HG02763 (cell line): ENCODE measurements around the gene PLPP4.

Source experiments
- ATAC-seq: cut with Tn5 transposase; IDR thresholded peaks from one replicate; pipeline ENCODE4 v1.9.1; 2021; ENCODE audit warnings: mild to moderate bottlenecking, moderate library complexity; ENCODE audit not compliant: unreplicated experiment

Gene PLPP4

GRCh38 chr10:120573355-120573754 is 116.3 kb downstream of the PLPP4 start:
- ATAC-seq: no peak

DNA sequence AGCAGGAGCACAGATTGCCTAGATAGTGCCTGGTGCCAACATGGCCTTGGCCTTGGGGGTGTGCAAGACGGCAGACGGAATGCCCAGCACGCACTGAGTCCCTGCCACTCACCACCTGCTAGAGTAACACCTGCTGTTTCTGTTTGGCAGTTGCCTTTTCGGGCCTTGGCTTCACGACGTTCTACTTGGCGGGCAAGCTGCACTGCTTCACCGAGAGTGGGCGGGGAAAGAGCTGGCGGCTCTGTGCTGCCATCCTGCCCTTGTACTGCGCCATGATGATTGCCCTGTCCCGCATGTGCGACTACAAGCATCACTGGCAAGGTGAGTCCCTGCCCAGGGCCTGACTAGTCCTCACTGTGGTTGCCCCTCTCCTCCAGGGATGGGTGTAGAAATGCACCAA is 118.0 kb downstream of the PLPP4 start:
- ATAC-seq: no peak

DNA sequence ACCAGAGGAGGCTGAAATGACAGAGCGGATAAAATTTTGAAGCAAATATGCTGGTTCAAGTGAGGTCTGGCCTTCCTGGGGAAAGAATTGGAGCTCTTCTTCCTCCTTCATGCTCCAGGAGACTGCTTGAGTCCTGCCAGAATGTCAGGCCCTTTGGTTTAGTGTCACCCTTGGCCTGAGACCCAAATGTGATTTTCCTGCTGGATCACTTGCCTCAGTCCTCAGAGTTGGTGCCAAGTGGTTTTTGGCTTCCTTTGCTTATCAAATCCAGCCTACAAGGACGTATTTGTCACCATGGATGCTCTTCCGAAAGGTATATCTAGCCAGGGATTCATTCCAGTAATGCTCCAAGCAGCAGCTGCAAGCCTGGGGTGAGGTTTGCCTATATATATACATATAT is 118.4 kb downstream of the PLPP4 start:
- ATAC-seq: no peak

GRCh38 chr10:120578134-120578533 is 121.1 kb downstream of the PLPP4 start:
- ATAC-seq: no peak

DNA sequence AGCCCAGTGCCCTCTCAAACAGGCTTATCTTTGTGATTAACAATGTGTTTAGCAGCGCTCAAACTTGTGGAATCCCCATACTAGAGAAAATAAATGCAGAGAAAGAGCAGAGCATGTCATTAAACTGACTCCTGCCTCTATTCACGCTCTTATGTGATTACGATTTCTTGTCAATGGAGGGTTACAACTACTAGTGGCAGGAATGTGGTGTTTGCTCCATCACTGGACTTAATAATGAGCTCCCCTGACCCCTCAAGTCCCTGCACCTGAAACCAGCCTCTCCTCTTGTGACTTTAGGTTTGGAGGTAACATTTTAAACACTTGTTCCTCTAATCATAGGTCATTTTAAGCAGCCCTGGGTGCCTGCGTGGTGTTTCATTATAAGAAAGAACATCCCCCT is 121.9 kb downstream of the PLPP4 start:
- ATAC-seq: no peak

DNA sequence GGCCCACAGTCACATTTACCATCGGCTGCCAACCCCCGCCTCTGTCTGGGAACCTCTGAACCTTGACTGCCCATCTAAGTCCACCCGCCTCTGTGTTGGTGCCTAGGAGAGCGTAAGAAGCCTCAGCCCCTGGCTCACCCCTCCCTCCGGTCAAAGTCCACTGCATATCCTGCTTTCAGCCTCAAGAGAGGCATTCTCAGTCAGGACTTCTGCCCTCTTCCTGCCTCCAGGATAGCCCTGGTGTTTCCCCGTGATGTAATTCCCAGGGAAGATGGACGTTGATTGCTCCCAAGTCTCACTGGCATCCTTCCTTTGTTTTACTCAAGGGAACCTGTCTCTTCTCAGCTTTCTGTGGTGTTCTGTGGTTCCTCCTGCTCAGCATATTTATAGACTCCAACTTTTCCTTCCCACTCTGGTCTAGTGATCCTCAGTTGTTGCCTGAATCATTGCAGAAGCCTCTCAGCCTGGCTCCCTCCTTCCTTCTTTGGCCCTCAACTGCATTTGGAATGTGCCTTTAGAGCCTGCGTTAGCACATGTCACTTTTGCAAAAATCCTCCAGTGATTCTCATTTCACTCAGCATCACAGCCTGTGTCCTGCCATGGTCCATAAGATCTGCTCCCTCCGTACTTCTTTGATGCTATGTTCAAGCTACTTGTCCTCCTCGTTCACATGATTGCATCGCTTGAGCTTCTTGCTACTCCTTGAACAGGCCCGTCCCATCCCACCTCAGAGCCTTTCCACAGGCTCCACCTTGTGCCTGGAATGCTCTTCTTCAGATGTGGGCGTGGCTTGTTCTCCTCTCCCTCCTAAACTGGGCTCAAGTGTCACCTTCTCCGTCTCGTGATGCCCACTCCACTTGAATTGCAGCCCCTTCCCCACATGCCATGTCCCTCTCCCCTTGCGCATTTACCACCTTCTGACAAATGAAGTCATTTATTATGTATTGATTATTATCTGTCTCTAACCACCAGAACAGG is 124.2 kb downstream of the PLPP4 start:
- no peak for ATAC-seq

DNA sequence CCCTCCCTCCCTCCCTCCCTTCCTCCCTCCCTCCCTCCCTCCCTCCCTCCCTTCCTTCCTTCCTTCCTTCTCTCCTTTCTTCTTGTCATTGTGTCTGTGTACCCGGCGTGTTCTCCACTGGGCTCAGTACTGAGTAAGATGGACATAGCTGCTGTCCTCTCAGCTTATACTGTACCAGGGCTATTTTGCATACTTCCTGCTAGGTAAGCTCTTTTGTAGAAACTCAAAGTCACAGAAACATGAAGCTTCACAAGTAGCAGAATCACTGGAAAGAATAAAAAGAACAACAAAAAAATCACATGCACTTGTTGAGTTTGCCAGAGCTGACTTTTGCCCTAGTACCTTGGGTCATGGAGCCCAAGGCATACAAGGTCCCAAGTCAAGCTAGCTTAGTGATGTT is 125.7 kb downstream of the PLPP4 start:
- no peak for ATAC-seq

DNA sequence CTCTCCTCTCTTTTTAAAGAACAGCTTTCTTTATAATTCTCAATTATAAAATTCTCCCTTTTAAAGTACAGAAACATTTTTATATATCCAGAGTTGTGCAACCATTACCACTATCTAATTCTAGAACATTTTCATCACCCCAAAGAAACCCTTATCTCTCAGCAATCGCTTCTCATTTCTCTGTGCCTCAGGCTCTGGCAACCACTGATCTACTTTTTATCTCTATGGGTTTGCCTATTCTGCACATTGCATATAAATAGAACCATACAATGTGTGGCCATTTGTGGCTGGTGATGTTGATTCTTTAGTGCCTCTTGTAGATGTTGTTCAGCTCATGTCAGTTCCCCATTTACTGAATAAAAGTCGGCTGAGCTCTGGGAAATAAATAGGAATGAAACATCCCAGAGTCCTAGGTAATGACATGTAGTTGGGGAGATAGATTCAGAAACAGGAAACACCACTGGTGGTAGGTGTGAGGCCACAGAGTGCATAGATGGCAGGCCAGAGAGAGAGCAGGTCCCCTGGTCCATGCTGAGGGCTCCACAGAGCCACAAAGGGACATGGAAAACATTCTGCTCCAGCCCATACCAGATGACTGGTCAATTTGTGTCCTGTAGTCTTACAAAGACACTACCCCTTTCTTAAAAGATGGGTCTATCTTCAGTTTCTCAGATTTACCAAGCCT is 126.5 kb downstream of the PLPP4 start:
- ATAC-seq: no peak

DNA sequence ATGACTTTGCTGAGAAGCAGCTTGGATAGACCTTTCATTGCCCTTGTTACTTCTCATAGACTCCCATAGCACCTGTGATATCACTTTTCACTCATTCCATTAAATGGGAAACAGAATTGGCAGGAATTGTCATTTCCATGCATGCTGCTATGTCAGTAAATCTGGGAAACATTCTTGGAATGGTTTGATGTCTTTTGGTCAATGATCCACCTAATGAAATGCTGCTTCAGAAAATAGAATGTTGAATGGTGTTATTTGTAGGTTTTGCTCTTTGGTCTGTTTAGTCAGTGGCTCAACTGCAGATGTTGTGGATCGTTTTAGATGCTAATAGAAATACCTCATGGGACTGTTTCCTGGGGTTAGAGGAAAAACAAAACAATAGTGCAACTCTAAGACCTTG is 127.8 kb downstream of the PLPP4 start:
- no peak for ATAC-seq

DNA sequence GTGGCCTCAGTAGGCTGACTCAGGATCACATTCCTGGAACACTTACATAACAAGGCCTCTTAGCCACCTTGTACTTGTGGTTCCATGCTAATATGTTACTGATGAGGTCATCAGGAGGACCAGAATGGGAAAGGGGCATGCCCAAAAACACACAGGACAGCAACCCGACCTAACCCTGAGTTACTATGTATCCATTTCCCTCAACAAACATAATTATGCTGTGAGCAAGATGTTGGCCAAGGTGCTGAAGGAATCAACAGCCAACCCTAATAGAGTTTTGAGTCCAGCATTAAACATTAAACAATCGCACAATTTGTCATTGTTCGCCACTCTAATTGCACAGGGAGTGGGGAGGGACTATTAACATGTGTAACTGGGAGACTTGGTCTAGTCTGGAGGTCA is 129.4 kb downstream of the PLPP4 start:
- ATAC-seq: no peak

- ATAC-seq: no peak
These were observed 130.0 kb downstream of the PLPP4 start for GRCh38 chr10:120587061-120587460.

GRCh38 chr10:120588311-120588710 is 131.3 kb downstream of the PLPP4 start:
- no peak for ATAC-seq

DNA sequence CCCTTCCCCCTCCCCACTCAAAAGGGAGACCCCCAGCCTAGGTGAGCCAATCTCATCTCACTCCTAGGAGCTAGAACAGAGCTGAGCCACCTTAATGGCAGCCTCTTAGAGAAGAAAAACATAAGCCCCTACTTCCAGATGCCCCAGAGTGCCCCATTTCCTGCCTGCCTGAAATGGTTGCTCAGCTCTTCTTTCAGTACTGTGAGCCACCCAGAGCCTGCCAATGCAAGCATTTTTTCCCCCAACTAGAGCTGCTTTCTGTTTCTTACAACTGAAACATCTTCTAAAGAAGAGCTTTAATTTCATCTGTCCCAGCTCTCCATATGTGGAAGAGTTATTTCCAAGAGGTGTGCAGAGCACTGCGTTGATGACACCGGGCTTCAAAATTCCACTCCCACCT is 136.7 kb downstream of the PLPP4 start:
- ATAC-seq: no peak

DNA sequence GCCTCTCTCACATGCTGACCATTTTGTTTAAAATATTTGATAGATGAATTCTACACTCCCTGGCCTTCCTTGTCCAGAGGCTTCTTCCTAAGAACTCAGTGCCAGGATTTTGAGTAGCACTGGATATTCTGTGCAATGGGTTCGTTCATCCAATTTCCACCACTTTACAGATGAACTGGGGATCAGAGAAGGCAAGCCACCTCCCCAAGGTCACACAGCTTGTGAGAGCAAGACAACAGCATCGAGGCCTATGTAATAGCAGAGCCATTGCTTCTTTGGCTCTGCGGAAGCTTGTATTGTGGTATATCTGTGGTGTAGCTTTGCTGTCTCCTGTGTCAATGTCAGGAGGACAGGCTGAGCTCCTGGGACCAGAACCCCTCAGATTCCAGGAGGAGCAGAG is 140.9 kb downstream of the PLPP4 start:
- ATAC-seq: no peak

DNA sequence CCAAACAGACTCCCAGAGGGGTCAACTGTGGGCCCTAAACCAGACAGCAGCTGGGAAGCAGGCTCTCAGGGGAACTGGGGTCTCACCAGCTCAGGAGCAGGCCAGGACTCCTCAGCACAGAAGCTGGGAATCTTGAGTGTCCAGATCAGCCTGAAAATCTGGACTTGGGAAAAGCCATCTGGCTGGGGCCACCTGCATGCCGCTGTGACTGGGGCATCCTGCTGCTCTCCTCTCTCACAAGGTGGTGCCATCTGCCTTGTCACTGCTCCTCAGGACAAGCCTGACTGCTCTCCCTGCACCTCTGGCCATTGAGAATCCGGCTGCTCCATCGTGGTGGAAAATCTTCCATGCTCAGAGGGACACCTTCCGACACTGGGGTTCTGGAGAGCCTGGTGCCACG is 141.4 kb downstream of the PLPP4 start:
- no peak for ATAC-seq

GRCh38 chr10:120599200-120599724 is 142.2 kb downstream of the PLPP4 start:
- ATAC-seq: no peak

- peak; percentile 36 for ATAC-seq
These were observed 144.0 kb downstream of the PLPP4 start for GRCh38 chr10:120600871-120601649.

DNA sequence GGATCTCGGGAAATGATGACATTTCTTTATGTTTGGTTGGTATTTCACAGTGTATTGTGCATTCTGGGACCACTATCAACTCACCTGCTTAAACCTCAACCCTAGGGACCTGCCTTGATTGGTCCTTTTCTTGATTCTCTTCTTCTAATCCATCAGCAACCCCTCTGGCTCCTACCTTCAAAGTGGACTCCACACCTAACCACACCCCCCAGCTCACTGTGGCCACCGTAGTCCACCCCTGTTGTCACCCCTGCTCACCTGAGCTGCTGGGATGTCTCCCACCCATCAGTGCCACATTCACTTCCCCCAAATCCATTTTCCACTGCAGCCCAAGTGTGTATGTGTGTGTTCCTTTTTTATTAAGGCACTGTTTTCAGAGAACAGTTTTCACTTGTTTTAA is 145.0 kb downstream of the PLPP4 start:
- no peak for ATAC-seq

- no peak for ATAC-seq
These were observed 148.4 kb downstream of the PLPP4 start for GRCh38 chr10:120605410-120605809.

DNA sequence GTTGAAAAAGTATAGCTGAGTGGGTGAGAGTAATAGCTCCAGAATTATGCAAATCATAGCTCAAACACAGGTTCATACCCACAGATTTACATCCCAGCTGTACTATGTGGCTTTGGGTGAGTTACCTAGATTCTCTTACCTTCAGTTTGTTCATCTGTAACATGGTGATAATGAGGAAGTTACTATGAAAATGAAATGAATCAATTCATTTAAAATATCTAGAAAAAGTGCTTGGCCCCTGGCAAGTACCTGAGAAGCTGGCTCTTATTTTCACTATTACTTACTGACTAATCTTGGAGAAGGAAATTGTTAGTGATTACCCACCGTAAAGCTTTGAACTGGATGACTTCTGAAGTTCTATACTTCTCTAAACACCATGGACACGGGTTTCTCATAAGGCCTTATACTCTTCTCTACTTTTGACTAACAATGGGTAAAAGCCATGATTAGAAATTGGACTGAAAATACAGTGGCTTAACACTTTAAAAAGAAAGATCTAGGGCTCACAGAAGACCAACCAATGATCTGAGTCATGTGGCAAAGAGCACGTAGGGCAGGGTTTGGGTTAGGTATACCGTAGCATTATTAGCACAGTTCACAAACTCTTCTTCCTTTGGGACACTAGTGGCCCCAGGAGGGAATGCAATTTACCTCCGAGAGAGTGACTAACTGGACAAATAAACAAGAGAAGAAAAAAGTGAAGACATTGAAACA is 149.2 kb downstream of the PLPP4 start:
- ATAC-seq: peak; percentile 58
